IPS-15b (cell line): ENCODE data around the gene CPVL.
"Not testable (repeated sequence)": the region's sequence is repeated elsewhere in the genome, so short reads cannot be mapped to it uniquely, and the experiment has no call there.

ENCODE experiments used
- H3K27me3 ChIP-seq: one replicate; pipeline ENCODE4 v1.6.1; 2013; ENCODE audit warnings: low read length; ENCODE audit not compliant: control insufficient read depth, insufficient read depth
- H3K36me3 ChIP-seq: one replicate; pipeline ENCODE4 v1.6.1; 2013; ENCODE audit warnings: low read length; ENCODE audit not compliant: control insufficient read depth, insufficient read depth
- H3K4me1 ChIP-seq: one replicate; pipeline ENCODE4 v1.6.1; 2013; ENCODE audit warnings: mild to moderate bottlenecking, low read length; ENCODE audit not compliant: control insufficient read depth, insufficient read depth
- H3K4me3 ChIP-seq: one replicate; pipeline ENCODE4 v1.5.1; 2013; ENCODE audit warnings: low read depth, low read length
- H3K9ac ChIP-seq: one replicate; pipeline ENCODE4 v1.6.1; 2013; ENCODE audit warnings: low read depth, mild to moderate bottlenecking, low read length
- H3K9me3 ChIP-seq: one replicate; pipeline ENCODE4 v1.6.1; 2013; ENCODE audit warnings: mild to moderate bottlenecking, low read length; ENCODE audit not compliant: control insufficient read depth, insufficient read depth

Gene CPVL

DNA sequence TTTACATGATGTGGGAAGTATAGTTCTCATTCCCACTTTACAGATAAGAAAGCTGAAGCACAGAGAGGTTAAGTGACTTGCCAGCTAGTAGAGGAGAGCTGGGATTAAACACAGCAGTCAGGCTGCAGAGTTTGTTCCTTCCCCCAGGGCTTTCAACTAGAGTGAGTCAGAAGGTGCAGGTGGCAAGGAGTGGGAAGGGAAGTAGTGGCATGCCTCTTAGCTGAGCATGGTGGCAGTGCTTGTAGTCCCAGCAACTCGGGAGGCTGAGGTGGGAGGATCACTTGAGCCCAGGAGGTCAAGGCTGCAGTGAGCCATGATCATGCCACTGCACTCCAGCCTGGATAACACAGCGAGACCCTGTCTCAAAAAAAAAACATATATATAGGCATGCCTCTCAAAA, 32.1 kb downstream of the CPVL start:
- not testable (repeated sequence) for H3K36me3 ChIP-seq, H3K9ac ChIP-seq, H3K9me3 ChIP-seq, H3K4me3 ChIP-seq, H3K4me1 ChIP-seq, H3K27me3 ChIP-seq

GRCh38 chr7:29113384-29114102, 32.8 kb downstream of the CPVL start:
- Histone ChIP-seq H3K4me3 (no peak overlapping the region), H3K27me3 (no peaks in the 10 kb centered on the region), H3K4me1 (no peaks in the 10 kb centered on the region), H3K9ac (no peak overlapping the region), H3K9me3 (no peaks in the 10 kb centered on the region), H3K36me3 (no peaks in the 10 kb centered on the region)

DNA sequence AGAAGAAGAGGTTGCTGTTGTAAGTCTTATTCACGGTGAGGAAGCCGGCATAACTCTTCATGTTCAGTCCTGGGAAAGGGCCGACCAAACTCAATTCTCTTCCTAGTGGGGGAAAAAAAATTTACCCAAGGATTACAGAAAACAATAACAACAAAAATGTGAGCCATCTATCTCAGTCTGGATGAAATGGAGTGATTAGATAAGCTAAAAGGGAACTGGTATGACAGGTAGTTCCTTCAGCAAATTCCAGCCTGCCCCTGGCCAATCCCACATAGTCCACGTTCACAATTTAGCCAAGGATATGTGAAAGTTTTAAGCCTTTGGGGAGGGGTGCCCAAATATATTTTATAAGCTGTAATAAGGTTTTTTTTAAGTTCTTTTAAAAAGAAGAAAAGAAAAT, 33.6 kb downstream of the CPVL start:
- Histone ChIP-seq H3K4me3 (no peak overlapping the region), H3K27me3 (no peaks in the 10 kb centered on the region), H3K36me3 (no peaks in the 10 kb centered on the region), H3K9me3 (no peaks in the 10 kb centered on the region), H3K9ac (no peak overlapping the region), H3K4me1 (no peaks in the 10 kb centered on the region)

- Histone ChIP-seq H3K4me1 (no peaks in the 10 kb centered on the region), H3K36me3 (no peaks in the 10 kb centered on the region), H3K9me3 (no peaks in the 10 kb centered on the region), H3K9ac (no peak overlapping the region), H3K4me3 (no peak overlapping the region), H3K27me3 (no peaks in the 10 kb centered on the region)
Measured at GRCh38 chr7:29109899-29110298, 36.4 kb downstream of the CPVL start.

- Histone ChIP-seq H3K4me1 (no peaks in the 10 kb centered on the region), H3K36me3 (no peaks in the 10 kb centered on the region), H3K9ac (no peak overlapping the region), H3K27me3 (no peaks in the 10 kb centered on the region), H3K9me3 (no peaks in the 10 kb centered on the region), H3K4me3 (no peak overlapping the region)
Measured at GRCh38 chr7:29109358-29109757, 37.0 kb downstream of the CPVL start.

- Histone ChIP-seq H3K4me1 (no peaks in the 10 kb centered on the region), H3K4me3 (no peak overlapping the region), H3K27me3 (no peaks in the 10 kb centered on the region), H3K9ac (no peak overlapping the region), H3K36me3 (no peaks in the 10 kb centered on the region), H3K9me3 (no peaks in the 10 kb centered on the region)
Measured at GRCh38 chr7:29107056-29107455, 39.3 kb downstream of the CPVL start.

- no peaks in the 10 kb centered on the region for H3K27me3 ChIP-seq
- no peaks in the 10 kb centered on the region for H3K36me3 ChIP-seq
- no peaks in the 10 kb centered on the region for H3K4me1 ChIP-seq
- no peak overlapping the region for H3K9ac ChIP-seq
- H3K9me3 ChIP-seq, result no peaks in the 10 kb centered on the region
- H3K4me3 ChIP-seq, result no peak overlapping the region
Measured at GRCh38 chr7:29106669-29106988, 39.7 kb downstream of the CPVL start.

DNA sequence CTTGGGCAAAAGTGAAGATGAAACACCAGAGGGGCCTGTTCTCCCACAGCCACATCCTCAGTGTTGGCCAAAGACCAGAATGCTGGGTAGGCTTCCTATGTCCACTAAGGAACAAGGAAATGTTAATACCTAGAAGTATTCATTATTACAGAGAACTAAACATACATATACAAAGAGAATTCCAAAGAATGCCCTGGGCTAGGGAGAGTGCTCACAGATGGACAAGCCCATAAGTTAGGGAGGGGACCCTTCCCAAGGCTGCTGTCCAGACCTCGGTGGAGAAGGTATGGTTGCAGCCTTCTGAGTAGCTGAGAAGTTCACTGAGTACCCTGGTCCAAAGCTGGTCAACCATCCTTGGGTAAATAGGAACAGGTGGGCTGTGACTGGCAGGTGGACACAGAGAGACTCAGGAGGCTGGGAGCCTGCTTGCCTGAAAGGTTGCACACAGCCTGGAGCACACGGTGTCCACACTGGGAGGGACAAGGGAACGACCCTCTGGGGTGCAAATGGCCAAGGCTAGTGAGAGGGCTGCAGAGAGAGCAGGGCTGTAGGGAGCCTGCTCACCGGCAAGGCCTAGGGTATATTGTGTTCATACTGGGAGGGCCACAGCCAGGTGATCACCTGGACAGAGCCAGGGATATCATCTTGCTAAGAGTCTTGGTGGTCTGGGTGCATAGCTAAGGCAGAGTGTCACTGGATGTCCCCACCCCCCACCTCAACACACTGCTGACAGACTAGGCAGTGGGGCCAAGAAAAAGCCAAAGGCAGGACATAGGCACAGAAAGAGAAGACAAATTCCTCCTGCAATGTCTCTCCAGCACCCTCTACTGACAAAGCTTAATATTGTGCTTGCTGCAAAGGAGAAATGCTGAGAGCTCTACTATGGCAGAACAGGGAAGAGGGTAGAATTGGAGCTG, 40.3 kb downstream of the CPVL start:
- H3K4me1 ChIP-seq, result no peaks in the 10 kb centered on the region
- H3K4me3 ChIP-seq, result no peak overlapping the region
- no peaks in the 10 kb centered on the region for H3K36me3 ChIP-seq
- no peak overlapping the region for H3K9ac ChIP-seq
- no peaks in the 10 kb centered on the region for H3K9me3 ChIP-seq
- H3K27me3 ChIP-seq, result no peaks in the 10 kb centered on the region

- Histone ChIP-seq H3K36me3 (no peaks in the 10 kb centered on the region), H3K9me3 (no peaks in the 10 kb centered on the region), H3K4me3 (no peak overlapping the region), H3K27me3 (no peaks in the 10 kb centered on the region), H3K4me1 (no peaks in the 10 kb centered on the region), H3K9ac (no peak overlapping the region)
Measured at GRCh38 chr7:29105191-29105590, 41.1 kb downstream of the CPVL start.

- Histone ChIP-seq H3K4me3 (no peak overlapping the region), H3K36me3 (no peaks in the 10 kb centered on the region), H3K9ac (no peak overlapping the region), H3K4me1 (no peaks in the 10 kb centered on the region), H3K9me3 (no peaks in the 10 kb centered on the region), H3K27me3 (no peaks in the 10 kb centered on the region)
Measured at GRCh38 chr7:29102558-29103151, 43.7 kb downstream of the CPVL start.

DNA sequence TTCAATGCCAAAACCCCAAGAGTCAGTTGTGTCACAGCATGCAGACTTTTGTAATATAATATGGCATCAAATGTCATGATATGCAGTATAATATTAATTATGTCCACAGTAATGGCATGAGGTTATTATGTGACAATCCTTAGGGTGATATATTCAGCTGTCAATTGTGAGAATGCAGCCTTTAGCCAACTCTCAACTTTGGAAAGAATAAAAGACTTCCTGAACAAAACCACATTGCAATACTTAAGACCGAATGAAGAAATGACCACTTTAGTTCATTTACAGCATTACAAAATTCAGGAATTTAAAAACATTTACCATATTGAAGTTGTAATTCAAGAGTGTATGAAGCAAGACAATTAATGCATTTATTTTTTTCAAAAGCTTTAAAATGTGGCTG, 45.4 kb downstream of the CPVL start:
- Histone ChIP-seq H3K4me1 (no peaks in the 10 kb centered on the region), H3K4me3 (no peak overlapping the region), H3K9me3 (no peaks in the 10 kb centered on the region), H3K9ac (no peak overlapping the region), H3K36me3 (no peaks in the 10 kb centered on the region), H3K27me3 (no peaks in the 10 kb centered on the region)
